Right atrium auricular region (tissue), 2 donors: ENCODE data around the gene KLHL12. TPM values are rescaled to one million over a fixed set of nuclear protein-coding genes. Genes with fewer than 3 reads are reported as not detected.
"Not testable (repeated sequence)": the region's sequence is repeated elsewhere in the genome, so short reads cannot be mapped to it uniquely, and the experiment has no call there.

Experiments used
- DNase-seq: peaks from one replicate; pipeline ENCODE4 v3.0.0-alpha.2; 2019; ENCODE audit warnings: low spot score
- H3K27ac ChIP-seq, 2 donors: fragments of 200-600 bp; sonication (generic); 1 replicate in 1 of 2; 2 replicates in 1 of 2; pipeline ENCODE4 v1.5.1; 2016 to 2019
- H3K27me3 ChIP-seq, 2 donors: fragments of 200-600 bp; sonication (generic); one replicate each; pipeline versions ENCODE4 v1.5.1 to v1.6.0; 2017 to 2019
- H3K36me3 ChIP-seq: fragments of 200-600 bp; sonication (generic); one replicate; pipeline ENCODE4 v1.5.1; 2016
- H3K4me1 ChIP-seq, 2 donors: fragments of 200-600 bp; sonication (generic); one replicate each; pipeline versions ENCODE4 v1.5.1 to v1.6.0; 2017 to 2019
- H3K4me3 ChIP-seq, 2 donors: fragments of 200-600 bp; sonication (generic); 1 replicate in 1 of 2; 2 replicates in 1 of 2; pipeline ENCODE4 v1.5.1; 2017 to 2019; ENCODE audit warnings: mild to moderate bottlenecking in 1 of 2, moderate library complexity in 1 of 2
- H3K9me3 ChIP-seq, 2 donors: fragments of 200-600 bp; sonication (generic); one replicate each; pipeline ENCODE4 v1.5.1; 2019
- CTCF ChIP-seq, 2 donors: fragments of 200-600 bp; sonication (generic); IDR thresholded peaks; one replicate each; pipeline ENCODE4 v1.5.1; 2019; ENCODE audit warnings: antibody characterized with exemption in 2 of 2
- total RNA-seq, 2 donors: library from RNA; depleted of rRNA; stranded (reverse); fragments of >200 nt; gene quantifications; one replicate each; pipeline ENCODE4 v1.1.0, GENCODE V29; 2016

KLHL12 gene
- total RNA-seq, 2 donors from 2014 or later = 13.9 to 18.4 TPM

- Histone ChIP-seq H3K9me3 (no peaks in the 10 kb centered on the region), H3K4me3 (no peak overlapping the region), H3K27me3 (no peaks in the 10 kb centered on the region), H3K27ac (no peak overlapping the region), H3K36me3 (peaks cover 61% of the 10 kb centered on the region), H3K4me1 (no peaks in the 10 kb centered on the region)
- no peak for DNase-seq
- TF ChIP-seq CTCF (IDR thresholded peaks at IDR 0.05) = no peak
Measured at GRCh38 chr1:202909494-202909893, 17.5 kb downstream of the KLHL12 start.

- TF ChIP-seq CTCF (IDR thresholded peaks at IDR 0.05) = no peak
- no peak overlapping the region for H3K4me3 ChIP-seq
- no peaks in the 10 kb centered on the region for H3K27me3 ChIP-seq
- H3K9me3 ChIP-seq = no peaks in the 10 kb centered on the region
- peaks cover 63% of the 10 kb centered on the region for H3K36me3 ChIP-seq
- no peak overlapping the region for H3K27ac ChIP-seq
- no peaks in the 10 kb centered on the region for H3K4me1 ChIP-seq
- no peak for DNase-seq
Measured at GRCh38 chr1:202908998-202909397, 18.0 kb downstream of the KLHL12 start.

GRCh38 chr1:202905331-202905730 lies 21.7 kb downstream of the KLHL12 start:
- H3K4me1 ChIP-seq = no peaks in the 10 kb centered on the region
- H3K27me3 ChIP-seq = no peaks in the 10 kb centered on the region
- H3K4me3 ChIP-seq = no peak overlapping the region
- H3K27ac ChIP-seq = no peak overlapping the region
- H3K36me3 ChIP-seq = peaks cover 50% of the 10 kb centered on the region
- no peaks in the 10 kb centered on the region for H3K9me3 ChIP-seq
- DNase-seq = no peak
- no peak for TF ChIP-seq CTCF (IDR thresholded peaks at IDR 0.05)

- H3K9me3 ChIP-seq, H3K4me3 ChIP-seq, DNase-seq, H3K27ac ChIP-seq, H3K27me3 ChIP-seq, H3K4me1 ChIP-seq: not testable (repeated sequence)
- peaks cover 48% of the 10 kb centered on the region for H3K36me3 ChIP-seq
Measured at GRCh38 chr1:202903808-202904207, 23.2 kb downstream of the KLHL12 start.

GRCh38 chr1:202901555-202901954 lies 25.5 kb downstream of the KLHL12 start:
- no peak overlapping the region for H3K27ac ChIP-seq
- no peaks in the 10 kb centered on the region for H3K9me3 ChIP-seq
- no peak for DNase-seq
- H3K27me3 ChIP-seq = no peaks in the 10 kb centered on the region
- H3K36me3 ChIP-seq = peaks cover 35% of the 10 kb centered on the region
- TF ChIP-seq CTCF (IDR thresholded peaks at IDR 0.05) = no peak
- H3K4me3 ChIP-seq = no peak overlapping the region
- H3K4me1 ChIP-seq = no peaks in the 10 kb centered on the region

GRCh38 chr1:202892501-202892900 lies 34.5 kb downstream of the KLHL12 start:
- TF ChIP-seq CTCF (IDR thresholded peaks at IDR 0.05) = no peak
- H3K4me3 ChIP-seq = no peak overlapping the region
- peaks cover 50% of the 10 kb centered on the region for H3K36me3 ChIP-seq

More at GRCh38 chr1:202892501-202892900, 34.5 kb downstream of the KLHL12 start:
- H3K27me3 ChIP-seq = no peaks in the 10 kb centered on the region
- H3K27ac ChIP-seq = no peak overlapping the region
- DNase-seq = no peak
- H3K4me1 ChIP-seq = peaks cover 0 to 11% of the 10 kb centered on the region in 2 donors
- H3K9me3 ChIP-seq = no peaks in the 10 kb centered on the region
